MM.1S (cell line): ENCODE measurements around the gene FAM3D.

Experiments
- DNase-seq: peaks from one replicate; pipeline ENCODE4 v3.0.0-alpha.2; 2015
- H2AFZ ChIP-seq: fragments of 300-600 bp; sonication (generic); 2 replicates; pipeline ENCODE4 v1.6.0; 2016; ENCODE audit warnings: antibody characterized with exemption, low read length
- H3F3A ChIP-seq: fragments of 300-600 bp; sonication (generic); 2 replicates; pipeline ENCODE4 v1.6.1; 2016; ENCODE audit warnings: mild to moderate bottlenecking, antibody characterized with exemption, low read length, moderate library complexity, mixed read lengths; ENCODE audit not compliant: insufficient read depth
- H3K27ac ChIP-seq: fragments of 300-600 bp; sonication (generic); 2 replicates; pipeline ENCODE4 v1.5.1; 2016; ENCODE audit warnings: mild to moderate bottlenecking, low read length
- H3K27me3 ChIP-seq: fragments of 300-600 bp; sonication (generic); replicated peaks from 2 replicates; pipeline ENCODE4 v1.6.0; 2016; ENCODE audit warnings: low read length; ENCODE audit not compliant: insufficient read depth
- H3K36me3 ChIP-seq: fragments of 300-600 bp; sonication (generic); replicated peaks from 2 replicates; pipeline ENCODE4 v1.6.1; 2016; ENCODE audit warnings: mild to moderate bottlenecking, low read length, mixed read lengths; ENCODE audit not compliant: insufficient read depth
- H3K4me1 ChIP-seq: fragments of 300-600 bp; sonication (generic); 2 replicates; pipeline ENCODE4 v1.6.1; 2016; ENCODE audit warnings: low read length, mixed read lengths
- H3K4me2 ChIP-seq: fragments of 300-600 bp; sonication (generic); 2 replicates; pipeline ENCODE4 v1.6.0; 2016; ENCODE audit warnings: low read depth, low read length
- H3K4me3 ChIP-seq: fragments of 300-600 bp; sonication (generic); 2 replicates; pipeline ENCODE4 v1.5.1; 2016; ENCODE audit warnings: low read length, mixed read lengths
- H3K79me2 ChIP-seq: fragments of 300-600 bp; sonication (generic); 2 replicates; pipeline ENCODE4 v1.6.1; 2016; ENCODE audit warnings: mixed run types, low read length, mixed read lengths
- H3K9ac ChIP-seq: fragments of 300-600 bp; sonication (generic); 2 replicates; pipeline ENCODE4 v1.6.1; 2016; ENCODE audit warnings: low read length, mixed read lengths
- H3K9me2 ChIP-seq: fragments of 300-600 bp; sonication (generic); replicated peaks from 2 replicates; pipeline ENCODE4 v1.6.1; 2016; ENCODE audit warnings: mild to moderate bottlenecking, low read length, mixed read lengths; ENCODE audit not compliant: insufficient read depth
- H3K9me3 ChIP-seq: fragments of 300-600 bp; sonication (generic); replicated peaks from 2 replicates; pipeline ENCODE4 v1.6.1; 2016; ENCODE audit warnings: mild to moderate bottlenecking, low read length, mixed read lengths; ENCODE audit not compliant: insufficient read depth
- H4K20me1 ChIP-seq: fragments of 300-600 bp; sonication (generic); 2 replicates; pipeline ENCODE4 v1.6.1; 2016; ENCODE audit warnings: mild to moderate bottlenecking, low read length, moderate library complexity, mixed read lengths; ENCODE audit not compliant: insufficient read depth
- EZH2 ChIP-seq: fragments of 300-600 bp; sonication (generic); optimal IDR thresholded peaks from 2 replicates; pipeline ENCODE3; 2017; ENCODE audit warnings: low read depth, mild to moderate bottlenecking, antibody characterized with exemption, low read length, mixed read lengths
- EZH2phosphoT487 ChIP-seq: fragments of 300-600 bp; sonication (generic); IDR thresholded peaks from 2 replicates; pipeline ENCODE4 v1.6.1; 2018; ENCODE audit warnings: antibody characterized with exemption, low read length
- TF ChIP-seq, protein P1 (sequence below): fragments of 300-600 bp; sonication (generic); IDR thresholded peaks from 2 replicates; pipeline ENCODE4 v1.5.1; 2016; ENCODE audit warnings: antibody characterized with exemption, low read length, mixed read lengths

Gene FAM3D

DNA sequence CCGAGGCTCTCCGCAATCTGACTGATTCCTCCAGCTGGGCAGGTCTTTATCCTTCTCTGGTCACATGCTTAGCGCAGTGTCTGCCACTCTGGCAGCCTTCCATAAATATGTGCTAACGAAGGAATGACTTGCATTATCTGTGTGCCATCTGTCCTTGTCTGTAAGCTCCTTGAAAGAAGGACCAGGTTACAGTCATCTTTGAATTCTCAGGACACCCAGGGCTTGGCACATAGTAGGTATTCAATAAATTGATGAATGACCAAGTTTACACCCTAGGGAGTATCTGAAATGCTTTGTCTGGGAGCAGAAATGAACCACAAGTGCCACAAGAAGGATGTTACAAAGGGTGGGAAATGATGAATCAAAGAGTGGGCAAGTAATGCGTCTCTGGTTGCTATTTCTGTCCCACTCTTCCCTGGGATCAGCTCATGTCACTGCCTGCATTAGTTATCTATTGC lies 16.5 kb upstream of the FAM3D start:
- DNase-seq: no peak
- Histone ChIP-seq H3K4me2 (no peak overlapping the region), H3K27me3 (no peaks in the 10 kb centered on the region), H2AFZ (no peak overlapping the region), H3K27ac (no peak overlapping the region), H3K4me3 (no peak overlapping the region), H3K79me2 (no peaks in the 10 kb centered on the region), H3K4me1 (no peaks in the 10 kb centered on the region), H3K36me3 (no peaks in the 10 kb centered on the region), H3F3A (no peaks in the 10 kb centered on the region), H3K9me2 (no peaks in the 10 kb centered on the region), H4K20me1 (no peaks in the 10 kb centered on the region), H3K9me3 (no peaks in the 10 kb centered on the region), H3K9ac (no peak overlapping the region)
- no peak for TF ChIP-seq EZH2
- TF ChIP-seq EZH2phosphoT487: no peak
- TF ChIP-seq, protein P1, sequence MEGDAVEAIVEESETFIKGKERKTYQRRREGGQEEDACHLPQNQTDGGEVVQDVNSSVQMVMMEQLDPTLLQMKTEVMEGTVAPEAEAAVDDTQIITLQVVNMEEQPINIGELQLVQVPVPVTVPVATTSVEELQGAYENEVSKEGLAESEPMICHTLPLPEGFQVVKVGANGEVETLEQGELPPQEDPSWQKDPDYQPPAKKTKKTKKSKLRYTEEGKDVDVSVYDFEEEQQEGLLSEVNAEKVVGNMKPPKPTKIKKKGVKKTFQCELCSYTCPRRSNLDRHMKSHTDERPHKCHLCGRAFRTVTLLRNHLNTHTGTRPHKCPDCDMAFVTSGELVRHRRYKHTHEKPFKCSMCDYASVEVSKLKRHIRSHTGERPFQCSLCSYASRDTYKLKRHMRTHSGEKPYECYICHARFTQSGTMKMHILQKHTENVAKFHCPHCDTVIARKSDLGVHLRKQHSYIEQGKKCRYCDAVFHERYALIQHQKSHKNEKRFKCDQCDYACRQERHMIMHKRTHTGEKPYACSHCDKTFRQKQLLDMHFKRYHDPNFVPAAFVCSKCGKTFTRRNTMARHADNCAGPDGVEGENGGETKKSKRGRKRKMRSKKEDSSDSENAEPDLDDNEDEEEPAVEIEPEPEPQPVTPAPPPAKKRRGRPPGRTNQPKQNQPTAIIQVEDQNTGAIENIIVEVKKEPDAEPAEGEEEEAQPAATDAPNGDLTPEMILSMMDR: no peak

DNA sequence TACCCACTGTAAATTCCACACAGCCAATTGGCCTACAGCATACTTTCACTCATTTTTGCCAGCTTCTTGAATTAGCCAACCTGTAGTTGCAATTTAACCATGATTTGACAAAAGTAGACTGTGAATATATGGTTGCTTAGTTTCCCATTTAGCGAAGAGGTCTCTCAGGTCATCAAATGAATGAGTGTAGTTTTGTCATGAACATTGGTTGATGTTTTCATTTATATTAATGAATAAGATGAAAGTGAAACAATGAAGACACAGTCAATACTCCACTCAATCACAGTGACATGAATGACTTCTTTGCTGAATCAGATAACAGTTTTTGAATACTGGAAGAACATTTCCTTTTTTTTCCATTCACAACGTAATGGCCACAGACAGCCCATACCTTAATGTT lies 15.3 kb upstream of the FAM3D start:
- Histone ChIP-seq H3K4me3 (no peak overlapping the region), H3K36me3 (no peaks in the 10 kb centered on the region), H3K9me2 (no peaks in the 10 kb centered on the region), H3K4me1 (no peaks in the 10 kb centered on the region), H2AFZ (no peak overlapping the region), H3K4me2 (no peak overlapping the region), H3F3A (no peaks in the 10 kb centered on the region), H3K79me2 (no peaks in the 10 kb centered on the region), H3K9me3 (no peaks in the 10 kb centered on the region), H4K20me1 (no peaks in the 10 kb centered on the region), H3K9ac (no peak overlapping the region), H3K27ac (no peak overlapping the region), H3K27me3 (no peaks in the 10 kb centered on the region)
- no peak for TF ChIP-seq EZH2phosphoT487
- TF ChIP-seq, protein P1: no peak
- DNase-seq: no peak

DNA sequence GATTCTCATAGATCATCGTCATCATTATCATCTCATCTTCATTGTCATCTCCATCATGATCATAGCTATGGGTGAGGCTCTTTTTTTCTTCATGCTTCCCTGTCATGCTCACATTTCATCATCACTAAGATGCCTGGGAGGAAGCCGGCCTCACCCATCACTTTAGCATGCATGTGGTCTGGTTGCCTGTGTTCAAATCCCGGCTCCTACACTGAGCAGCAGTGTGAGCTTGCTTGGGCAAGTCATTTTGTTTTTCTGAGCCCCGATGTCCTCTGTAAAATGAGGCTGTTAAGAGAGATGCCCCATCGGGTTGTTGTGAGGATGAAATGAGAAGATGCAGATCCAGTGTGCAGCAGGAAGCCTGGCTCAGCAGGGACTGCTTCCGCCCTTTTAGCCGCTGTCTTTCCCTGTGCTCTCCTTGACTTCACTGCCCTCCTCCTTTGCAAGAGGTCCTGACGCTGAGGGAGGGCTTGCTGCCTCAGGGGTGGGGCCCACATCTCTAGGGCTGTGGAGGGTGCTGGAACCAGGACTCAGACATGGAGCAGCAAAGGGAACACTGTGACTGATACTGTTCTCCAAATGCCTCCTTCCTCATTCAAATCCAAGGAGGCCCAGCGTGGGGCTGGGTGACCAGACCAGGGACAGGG lies 14.4 kb upstream of the FAM3D start:
- Histone ChIP-seq H4K20me1 (no peaks in the 10 kb centered on the region), H3K9ac (no peak overlapping the region), H3K36me3 (no peaks in the 10 kb centered on the region), H3K27ac (no peak overlapping the region), H3K9me2 (no peaks in the 10 kb centered on the region), H3K9me3 (no peaks in the 10 kb centered on the region), H3K4me1 (no peaks in the 10 kb centered on the region), H2AFZ (no peak overlapping the region), H3F3A (no peaks in the 10 kb centered on the region), H3K4me2 (no peak overlapping the region), H3K27me3 (no peaks in the 10 kb centered on the region), H3K79me2 (no peaks in the 10 kb centered on the region), H3K4me3 (no peak overlapping the region)
- DNase-seq: no peak
- TF ChIP-seq, protein P1: no peak
- TF ChIP-seq EZH2 (no peak), EZH2phosphoT487 (no peak)
